Measurements from ENCODE around the gene L3MBTL3. TPM values are rescaled to one million over a fixed set of nuclear protein-coding genes. Genes with fewer than 3 reads are reported as not detected.
A peak's percentile ranks its signal among the peaks of the same experiment; 100 is the strongest.

The L3MBTL3 gene
- total RNA-seq, 2 experiments from 2014 or later = 29.0 to 30.1 TPM

DNA sequence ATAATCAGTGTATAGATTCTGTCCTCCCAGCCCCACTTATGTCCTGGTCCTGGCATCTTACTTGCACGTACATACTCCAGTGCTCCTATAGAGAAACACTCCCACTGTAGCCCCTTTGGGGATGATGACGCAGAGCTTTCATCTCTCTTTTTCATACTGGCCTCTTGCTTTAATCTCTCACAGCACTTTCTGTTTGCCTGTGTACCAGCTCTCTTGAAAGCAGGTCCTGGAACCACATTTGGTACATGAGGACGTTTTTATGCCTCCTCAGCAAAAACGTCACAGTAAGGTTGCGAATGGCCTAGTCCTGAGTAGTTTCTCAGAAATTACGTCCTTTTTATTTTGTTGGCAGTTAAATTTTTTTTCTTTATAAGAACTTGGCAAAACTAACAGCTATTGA is 10.8 kb downstream of the L3MBTL3 start:
- ChIA-PET CTCF (interaction anchor here (1.0 kb wide), 1 partner anchor 8 kb away, joined by 5 read pairs; no protein-coding TSS in a partner anchor), POLR2A (interaction anchor here (1.0 to 3.7 kb wide), 2 partner anchors 9 to 280 kb away, joined by 3 to 33 read pairs; no protein-coding TSS in a partner anchor)
- Histone ChIP-seq H3K27ac (ENCODE audit: low read depth in 1 of 2, low read length in 2 of 2) (peak overlapping the region; percentile 30 to 70), H3K36me3 (ENCODE audit: insufficient read depth, low read length) (peaks cover 5% of the 10 kb centered on the region), H3K4me3 (ENCODE audit: low read length) (peak overlapping the region; percentile 1), H3K4me1 (ENCODE audit: insufficient read depth, low read length) (peaks cover 27% of the 10 kb centered on the region), H3K27me3 (ENCODE audit: control insufficient read depth in 1 of 2, insufficient read depth in 2 of 2, low read length in 2 of 2) (no peaks in the 10 kb centered on the region), H3K9me3 (ENCODE audit: control insufficient read depth in 1 of 2, insufficient read depth in 1 of 2, low read length in 2 of 2) (no peaks in the 10 kb centered on the region)
- TF ChIP-seq, protein P1, sequence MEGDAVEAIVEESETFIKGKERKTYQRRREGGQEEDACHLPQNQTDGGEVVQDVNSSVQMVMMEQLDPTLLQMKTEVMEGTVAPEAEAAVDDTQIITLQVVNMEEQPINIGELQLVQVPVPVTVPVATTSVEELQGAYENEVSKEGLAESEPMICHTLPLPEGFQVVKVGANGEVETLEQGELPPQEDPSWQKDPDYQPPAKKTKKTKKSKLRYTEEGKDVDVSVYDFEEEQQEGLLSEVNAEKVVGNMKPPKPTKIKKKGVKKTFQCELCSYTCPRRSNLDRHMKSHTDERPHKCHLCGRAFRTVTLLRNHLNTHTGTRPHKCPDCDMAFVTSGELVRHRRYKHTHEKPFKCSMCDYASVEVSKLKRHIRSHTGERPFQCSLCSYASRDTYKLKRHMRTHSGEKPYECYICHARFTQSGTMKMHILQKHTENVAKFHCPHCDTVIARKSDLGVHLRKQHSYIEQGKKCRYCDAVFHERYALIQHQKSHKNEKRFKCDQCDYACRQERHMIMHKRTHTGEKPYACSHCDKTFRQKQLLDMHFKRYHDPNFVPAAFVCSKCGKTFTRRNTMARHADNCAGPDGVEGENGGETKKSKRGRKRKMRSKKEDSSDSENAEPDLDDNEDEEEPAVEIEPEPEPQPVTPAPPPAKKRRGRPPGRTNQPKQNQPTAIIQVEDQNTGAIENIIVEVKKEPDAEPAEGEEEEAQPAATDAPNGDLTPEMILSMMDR (IDR thresholded peaks at IDR 0.05) = no peak
- Mint-ChIP-seq H3K36me3 (ENCODE audit: low read depth) (peaks cover 23% of the 10 kb centered on the region), H3K27me3 (no peaks in the 10 kb centered on the region), H3K9me3 (no peaks in the 10 kb centered on the region), H3K27ac (peak overlapping the region; percentile 89), H3K4me1 (ENCODE audit: low read depth) (peaks cover 72% of the 10 kb centered on the region), H3K4me3 (peak overlapping the region; percentile 43)
- DNase-seq (peak in 5 of 14 experiments; percentile 12 to 75 (median 58)), ATAC-seq (ENCODE audit: poor library complexity) (peak; percentile 46)
- intact Hi-C loops (cut with DNase I, micrococcal nuclease) = no loop called here

DNA sequence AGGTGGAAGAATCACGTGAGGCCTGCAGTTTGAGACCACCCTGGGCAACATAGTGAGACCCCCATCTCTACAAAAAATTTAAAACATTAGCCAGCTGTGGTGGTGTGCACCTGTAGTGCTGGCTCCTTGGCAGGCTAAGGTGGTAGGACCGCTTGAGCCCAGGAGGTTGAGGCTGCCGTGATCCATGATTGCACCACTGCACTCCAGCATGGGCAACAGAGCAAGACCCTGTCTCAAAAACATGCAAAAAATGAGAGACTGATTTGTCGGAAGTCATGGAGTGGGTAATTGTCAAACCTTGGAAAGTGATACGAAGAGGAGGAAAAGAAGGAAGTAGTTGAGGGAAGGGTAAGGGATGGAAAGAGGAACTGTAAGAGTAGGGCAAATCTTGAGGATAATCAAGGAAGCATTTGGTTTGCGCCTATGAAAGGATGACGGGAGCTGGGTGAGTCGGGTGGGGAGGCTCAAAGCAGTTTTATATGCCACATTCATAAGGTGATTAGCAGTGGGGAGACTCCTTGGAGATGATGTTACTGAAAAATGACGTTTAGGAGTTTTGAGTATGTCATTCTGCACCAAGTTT is 14.5 kb downstream of the L3MBTL3 start:
- peaks cover 34% of the 10 kb centered on the region for H3K4me1 ChIP-seq (ENCODE audit: insufficient read depth, low read length)
- Mint-ChIP-seq H3K4me3 (peak overlapping the region; percentile 3), H3K27ac (no peak overlapping the region), H3K36me3 (ENCODE audit: low read depth) (peaks cover 9% of the 10 kb centered on the region), H3K4me1 (ENCODE audit: low read depth) (peaks cover 72% of the 10 kb centered on the region), H3K27me3 (no peaks in the 10 kb centered on the region), H3K9me3 (no peaks in the 10 kb centered on the region)
- CTCF ChIA-PET = interaction anchor here (1.0 kb wide), 1 partner anchor 303 kb away, joined by 3 read pairs; no protein-coding TSS in a partner anchor
- no peaks in the 10 kb centered on the region for H3K9me3 ChIP-seq (ENCODE audit: control insufficient read depth in 1 of 2, insufficient read depth in 1 of 2, low read length in 2 of 2)
- TF ChIP-seq, protein P1 (IDR thresholded peaks at IDR 0.05) = no peak
- intact Hi-C loops (cut with DNase I, micrococcal nuclease) = loop anchor here in 1 of 2 experiments (10.0 kb wide), 1 partner anchor 102 kb away; no protein-coding TSS in a partner anchor
- POLR2A ChIA-PET = no interaction called here
- no peak for ATAC-seq (ENCODE audit: poor library complexity)
- DNase-seq = no peak
- no peak overlapping the region for H3K27ac ChIP-seq (ENCODE audit: low read depth in 1 of 2, low read length in 2 of 2)
- no peak overlapping the region for H3K4me3 ChIP-seq (ENCODE audit: low read length)
- no peaks in the 10 kb centered on the region for H3K36me3 ChIP-seq (ENCODE audit: insufficient read depth, low read length)
- H3K27me3 ChIP-seq (ENCODE audit: control insufficient read depth in 1 of 2, insufficient read depth in 2 of 2, low read length in 2 of 2) = no peaks in the 10 kb centered on the region

DNA sequence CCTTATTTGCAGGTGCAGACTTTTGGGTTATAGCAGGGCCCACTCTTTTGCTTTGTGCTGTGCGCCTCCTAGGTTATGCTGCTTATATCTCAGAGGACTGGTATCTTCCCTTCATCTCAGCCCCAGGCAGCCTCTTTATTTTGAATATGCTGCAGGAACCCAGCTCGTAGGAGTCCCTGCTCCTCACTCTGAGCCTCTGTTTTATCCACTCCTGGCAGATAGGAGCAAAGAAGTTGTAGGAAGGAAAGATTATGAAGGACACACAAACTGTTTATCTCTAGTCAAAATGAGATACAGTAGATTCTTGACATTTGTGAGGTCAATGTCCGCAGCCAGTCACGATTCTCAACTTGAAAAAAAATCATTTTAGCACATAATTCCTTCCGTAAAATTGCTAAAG is 15.6 kb downstream of the L3MBTL3 start:
- ChIA-PET POLR2A (interaction anchor here (0.8 kb wide), 1 partner anchor 12 kb away, joined by 3 read pairs; no protein-coding TSS in a partner anchor), CTCF (interaction anchor here (1.4 kb wide), 1 partner anchor 12 kb away, joined by 3 read pairs; no protein-coding TSS in a partner anchor)
- Histone ChIP-seq H3K4me1 (ENCODE audit: insufficient read depth, low read length) (peaks cover 24% of the 10 kb centered on the region), H3K4me3 (ENCODE audit: low read length) (no peak overlapping the region), H3K27ac (ENCODE audit: low read depth in 1 of 2, low read length in 2 of 2) (no peak overlapping the region), H3K36me3 (ENCODE audit: insufficient read depth, low read length) (no peaks in the 10 kb centered on the region), H3K9me3 (ENCODE audit: control insufficient read depth in 1 of 2, insufficient read depth in 1 of 2, low read length in 2 of 2) (no peaks in the 10 kb centered on the region), H3K27me3 (ENCODE audit: control insufficient read depth in 1 of 2, insufficient read depth in 2 of 2, low read length in 2 of 2) (no peaks in the 10 kb centered on the region)
- no peak for ATAC-seq (ENCODE audit: poor library complexity)
- no peaks in the 10 kb centered on the region for H3K9me3 Mint-ChIP-seq
- intact Hi-C loops (cut with DNase I, micrococcal nuclease) = loop anchor here in 1 of 2 experiments (10.0 kb wide), 1 partner anchor 101 kb away; no protein-coding TSS in a partner anchor
- no peaks in the 10 kb centered on the region for H3K27me3 Mint-ChIP-seq
- DNase-seq = no peak
- TF ChIP-seq, protein P1 (IDR thresholded peaks at IDR 0.05) = no peak
- peaks cover 9% of the 10 kb centered on the region for H3K36me3 Mint-ChIP-seq (ENCODE audit: low read depth)
- no peak overlapping the region for H3K4me3 Mint-ChIP-seq
- peak overlapping the region; percentile 14 for H3K27ac Mint-ChIP-seq
- peaks cover 70% of the 10 kb centered on the region for H3K4me1 Mint-ChIP-seq (ENCODE audit: low read depth)

Measured in CD4-positive, alpha-beta T cell (primary cell).